Measurements from ENCODE around the gene PTTG1IP2.
A peak's percentile ranks its signal among the peaks of the same experiment; 100 is the strongest.

Gene PTTG1IP2

GRCh38 chr7:90469554-90469953 is at the start of gene PTTG1IP2:
Gene PTTG1IP2 (plus strand): TSS chr7:90469639. CDS start chr7:90469787, 148 bp downstream.
- no peak for DNase-seq

- DNase-seq: no peak
Observed at GRCh38 chr7:90421651-90422050, 47.8 kb upstream of the PTTG1IP2 start.

- DNase-seq: no peak
Observed at GRCh38 chr7:90424720-90425119, 44.7 kb upstream of the PTTG1IP2 start.

GRCh38 chr7:90425376-90425775 is 44.1 kb upstream of the PTTG1IP2 start:
- no peak for DNase-seq

GRCh38 chr7:90430614-90431460 is 38.6 kb upstream of the PTTG1IP2 start:
- no peak for DNase-seq

GRCh38 chr7:90432752-90433151 is 36.7 kb upstream of the PTTG1IP2 start:
- DNase-seq: no peak

- DNase-seq: no peak
Observed at GRCh38 chr7:90433221-90433620, 36.2 kb upstream of the PTTG1IP2 start.

- no peak for DNase-seq
Observed at GRCh38 chr7:90445633-90446032, 23.8 kb upstream of the PTTG1IP2 start.

GRCh38 chr7:90446137-90446899 is 23.1 kb upstream of the PTTG1IP2 start:
- no peak for DNase-seq

- no peak for DNase-seq
Observed at GRCh38 chr7:90453259-90453891, 16.1 kb upstream of the PTTG1IP2 start.

GRCh38 chr7:90453931-90454330 is 15.5 kb upstream of the PTTG1IP2 start:
- no peak for DNase-seq

GRCh38 chr7:90455163-90456030 is 14.0 kb upstream of the PTTG1IP2 start:
- DNase-seq: peak; percentile 50

- no peak for DNase-seq
Observed at GRCh38 chr7:90458104-90458503, 11.3 kb upstream of the PTTG1IP2 start.

- no peak for DNase-seq
Observed at GRCh38 chr7:90459888-90460287, 9.6 kb upstream of the PTTG1IP2 start.

- no peak for DNase-seq
Observed at GRCh38 chr7:90461219-90461618, 8.2 kb upstream of the PTTG1IP2 start.

GRCh38 chr7:90463151-90463628 is 6.2 kb upstream of the PTTG1IP2 start:
- DNase-seq: peak; percentile 48

GRCh38 chr7:90465816-90466215 is 3.6 kb upstream of the PTTG1IP2 start:
- no peak for DNase-seq

GRCh38 chr7:90472805-90473540 is 3.5 kb downstream of the PTTG1IP2 start:
- DNase-seq: no peak

- DNase-seq: no peak
Observed at GRCh38 chr7:90473814-90474213, 4.4 kb downstream of the PTTG1IP2 start.

GRCh38 chr7:90474284-90475210 is 5.1 kb downstream of the PTTG1IP2 start:
- DNase-seq: no peak

GRCh38 chr7:90483251-90483650 is 13.8 kb downstream of the PTTG1IP2 start:
- no peak for DNase-seq
